Measurements from ENCODE around the gene PACSIN3.

PACSIN3 gene

GRCh38 chr11:47152126-47152952 is 33.9 kb downstream of the PACSIN3 start:
- no peak for DNase-seq

DNA sequence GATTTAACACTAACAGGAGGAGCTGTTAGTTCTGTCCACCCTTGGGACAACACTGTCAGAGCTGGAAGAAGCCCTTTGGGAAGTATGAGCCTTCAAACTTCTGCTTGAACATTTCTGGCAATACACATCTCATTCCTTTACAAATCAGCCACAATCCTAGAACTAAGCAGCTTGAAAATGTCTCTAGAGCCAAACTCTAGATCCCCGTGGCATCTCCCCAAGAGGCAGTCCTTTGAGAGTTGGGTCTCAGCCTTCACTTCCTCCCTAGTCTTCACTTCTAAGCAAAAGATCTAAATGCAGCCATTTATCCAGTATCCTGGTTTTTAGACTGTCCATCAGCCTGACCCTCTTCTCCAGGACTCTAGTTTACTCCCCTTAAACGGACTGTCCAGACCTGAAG is 36.5 kb downstream of the PACSIN3 start:
- no peak for DNase-seq

DNA sequence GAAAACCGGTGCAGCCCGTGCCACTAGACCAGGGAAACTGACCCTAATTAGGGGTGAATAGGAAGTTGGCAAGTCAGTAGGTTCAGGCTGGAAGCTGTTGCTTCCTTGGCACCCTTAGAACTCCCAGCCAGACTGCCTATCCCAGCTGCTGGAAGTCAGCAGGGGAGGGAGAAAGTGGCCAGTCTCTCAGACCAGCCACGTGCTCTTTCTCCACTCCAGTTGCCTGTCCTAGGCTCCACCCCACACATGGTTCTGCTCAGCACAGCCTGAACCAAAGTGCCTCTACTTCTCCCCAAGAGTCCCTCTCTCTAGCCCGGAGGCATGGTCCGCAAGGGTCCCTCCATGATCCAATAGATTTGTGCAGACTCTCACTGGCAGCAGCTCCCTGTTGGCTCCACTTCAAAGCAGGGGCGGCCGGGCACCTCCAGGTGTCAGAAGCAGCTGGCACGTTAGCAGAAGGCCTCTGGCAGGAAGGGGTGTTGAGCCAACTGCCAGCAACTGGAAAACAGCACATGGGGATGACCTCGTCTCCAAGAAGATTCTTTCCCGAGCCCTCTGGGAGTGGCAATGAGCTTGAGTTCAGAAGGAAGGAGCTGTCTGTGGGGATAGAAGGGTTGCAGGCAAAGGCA is 37.2 kb downstream of the PACSIN3 start:
- DNase-seq = no peak

DNA sequence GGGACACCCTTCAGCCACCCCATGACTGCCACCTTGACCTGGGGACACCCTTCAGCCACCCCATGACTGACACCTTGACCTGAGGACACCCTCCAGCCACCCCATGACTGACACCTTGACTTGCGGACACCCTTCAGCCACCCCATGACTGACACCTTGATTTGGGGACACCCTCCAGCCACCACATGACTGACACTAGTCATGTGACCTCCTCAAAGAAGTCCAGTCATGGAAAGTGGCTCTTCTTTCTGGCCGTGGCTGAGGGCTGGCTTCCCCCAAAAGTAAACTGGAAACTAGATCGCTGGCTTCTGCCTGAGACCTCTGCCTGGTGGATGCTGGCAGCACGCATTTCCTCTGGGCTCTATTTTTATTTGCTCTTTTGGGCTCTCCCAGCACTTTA is 38.0 kb downstream of the PACSIN3 start:
- DNase-seq = no peak

- DNase-seq = no peak
Measured at GRCh38 chr11:47147681-47148080, 38.6 kb downstream of the PACSIN3 start.

DNA sequence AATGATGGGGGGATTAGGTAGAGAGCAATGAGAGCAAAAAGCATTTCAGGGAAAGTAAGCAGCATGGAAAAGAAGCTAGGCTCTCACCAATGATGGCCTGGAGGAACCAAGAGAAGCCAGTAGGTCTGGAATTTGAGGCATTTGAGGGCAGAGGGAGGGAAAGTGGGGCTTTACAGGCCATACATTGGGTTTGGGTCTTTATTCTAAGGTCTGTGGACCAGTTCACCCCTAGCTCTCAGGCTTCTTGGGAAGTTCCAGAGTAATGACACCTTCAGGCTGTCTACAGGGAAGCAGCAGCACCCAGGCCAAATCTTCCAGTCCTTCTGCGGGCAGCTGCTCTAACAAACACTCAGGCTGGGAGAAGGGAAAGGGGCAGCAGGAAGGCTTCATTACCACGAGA is 39.0 kb downstream of the PACSIN3 start:
- no peak for DNase-seq

DNA sequence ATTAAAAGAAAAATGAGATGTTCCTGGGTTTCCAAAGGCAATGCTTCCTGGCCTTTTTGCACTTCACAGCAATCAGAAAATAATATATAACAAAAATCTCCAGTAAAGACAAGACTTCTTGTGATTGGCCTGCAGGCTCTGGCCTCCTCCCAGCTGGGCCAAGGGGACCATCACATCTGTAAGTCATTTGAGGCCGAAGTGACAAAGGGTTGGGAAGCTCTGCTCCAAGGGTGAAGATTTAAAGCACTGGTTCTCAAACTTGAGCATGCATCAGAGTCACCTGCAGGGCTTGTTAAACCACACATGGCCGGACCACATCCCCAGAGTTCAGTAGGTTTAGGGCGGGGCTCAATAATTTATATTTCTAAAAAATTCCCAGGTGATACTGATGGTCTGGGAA is 41.7 kb downstream of the PACSIN3 start:
- DNase-seq = no peak

DNA sequence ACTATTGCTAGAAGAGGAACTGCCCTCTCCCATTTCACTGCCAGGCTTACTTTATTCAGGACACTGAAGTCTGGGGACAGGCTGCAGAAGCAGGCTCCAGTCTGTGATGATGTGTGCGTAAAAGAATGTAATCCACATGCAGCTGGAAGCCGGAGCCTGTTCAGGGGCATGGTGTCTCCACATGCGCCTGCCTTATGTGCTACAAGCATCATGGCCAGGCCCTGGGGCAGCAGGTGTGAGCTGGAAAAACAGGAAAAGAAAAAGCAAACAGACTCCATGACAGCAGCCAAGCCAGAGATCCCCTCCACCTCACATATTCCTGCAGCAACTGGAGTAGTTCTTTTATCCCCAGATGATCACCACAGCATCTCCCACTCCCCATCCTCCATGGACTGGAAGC is 42.9 kb downstream of the PACSIN3 start:
- DNase-seq = no peak

DNA sequence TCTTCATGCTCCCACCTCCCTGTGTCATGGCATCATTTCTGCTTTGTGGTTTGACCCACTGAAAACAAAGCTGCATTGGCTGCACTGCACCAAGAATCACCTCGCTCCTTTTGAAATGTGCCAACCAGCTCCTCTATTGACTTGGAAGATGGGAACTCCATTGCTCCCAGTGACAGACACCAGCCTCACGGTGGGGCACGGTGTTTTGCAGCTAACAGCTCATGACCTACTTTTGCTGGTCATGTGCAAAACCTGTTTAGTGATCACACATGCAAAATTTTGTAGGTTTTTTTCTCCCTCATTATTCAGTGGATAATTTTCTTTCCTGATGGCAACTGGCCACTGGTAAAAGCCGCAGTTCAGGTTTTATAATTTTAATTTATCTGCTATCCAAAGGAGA is 46.4 kb downstream of the PACSIN3 start:
- DNase-seq = no peak

DNA sequence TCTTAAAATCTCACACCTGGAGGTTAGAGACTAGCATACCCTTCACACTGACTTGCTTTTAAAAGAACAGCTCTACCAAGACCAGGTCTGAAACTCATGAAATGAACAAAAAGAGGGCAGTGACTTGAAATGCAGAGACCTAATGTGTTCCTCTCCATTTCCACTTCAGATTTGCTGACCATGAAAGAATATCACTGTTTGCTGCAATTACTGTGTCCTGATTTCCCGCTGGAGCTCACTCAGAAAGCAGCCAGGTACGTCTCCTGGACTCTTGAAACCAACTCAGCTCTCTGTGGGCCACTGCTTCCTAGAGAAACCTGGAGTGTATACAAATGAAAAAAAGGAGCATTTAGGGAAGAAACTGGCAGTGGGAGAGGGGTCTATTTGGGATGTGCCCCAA is 48.8 kb downstream of the PACSIN3 start:
- DNase-seq = no peak

DNA sequence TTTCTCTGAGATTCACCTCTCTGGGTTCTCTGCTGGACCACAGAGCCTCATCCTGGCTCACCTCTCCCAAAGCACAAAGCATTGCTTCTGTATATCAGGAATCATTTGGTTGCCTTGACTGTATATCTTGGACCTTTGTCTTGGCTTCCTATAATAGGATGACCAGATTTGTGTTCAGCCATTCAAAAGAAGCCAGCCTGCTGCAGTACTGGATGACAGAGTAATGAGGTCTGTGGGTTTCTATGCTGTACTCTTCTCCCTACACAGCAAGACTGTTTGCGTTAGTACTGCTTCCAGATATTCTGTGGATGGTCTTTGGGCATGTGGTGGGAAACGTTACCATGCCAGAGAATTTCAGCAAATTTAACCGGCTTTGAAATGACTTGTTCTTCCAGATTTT is 49.3 kb downstream of the PACSIN3 start:
- no peak for DNase-seq

DNA sequence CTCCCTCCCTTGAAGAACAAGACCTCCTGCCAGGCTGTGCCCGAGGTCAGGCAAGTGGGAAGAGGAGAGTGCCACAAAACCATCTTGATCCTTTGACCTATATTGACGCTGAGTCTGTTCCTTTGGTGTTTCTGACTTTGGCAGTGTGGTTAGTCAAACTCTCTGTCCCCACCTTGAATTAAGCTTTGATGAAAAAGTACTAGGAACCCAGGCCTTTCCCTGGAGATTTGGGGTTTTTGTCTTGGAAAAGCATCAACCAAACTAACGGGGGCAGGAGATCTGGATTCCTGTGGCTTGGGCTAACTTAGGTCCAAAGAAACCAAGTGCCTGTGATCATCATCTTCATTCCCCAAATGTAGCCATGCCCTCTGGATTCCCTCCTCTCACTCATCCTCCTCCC is 49.9 kb downstream of the PACSIN3 start:
- no peak for DNase-seq

GRCh38 chr11:47132981-47133380 is 53.3 kb downstream of the PACSIN3 start:
- no peak for DNase-seq

- no peak for DNase-seq
Measured at GRCh38 chr11:47132490-47132889, 53.7 kb downstream of the PACSIN3 start.

DNA sequence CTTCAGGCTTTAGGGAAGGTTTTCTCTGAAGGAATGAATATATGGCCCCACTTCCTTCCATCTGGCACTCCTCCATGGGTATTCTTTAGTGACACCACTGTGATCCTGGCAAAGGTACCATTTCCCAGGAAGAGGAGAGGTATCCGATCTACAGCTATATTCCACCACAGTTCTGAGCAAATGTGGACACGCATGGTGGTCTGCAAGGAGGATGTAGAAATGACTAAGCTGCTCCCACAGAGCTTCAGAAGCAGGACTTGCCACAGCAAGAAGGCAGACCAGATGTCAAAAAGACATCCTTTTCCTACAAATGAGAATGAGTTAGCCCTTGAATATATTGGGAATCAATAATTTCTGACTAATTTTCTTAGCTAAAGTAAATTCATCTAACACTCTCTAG is 55.1 kb downstream of the PACSIN3 start:
- DNase-seq = no peak

DNA sequence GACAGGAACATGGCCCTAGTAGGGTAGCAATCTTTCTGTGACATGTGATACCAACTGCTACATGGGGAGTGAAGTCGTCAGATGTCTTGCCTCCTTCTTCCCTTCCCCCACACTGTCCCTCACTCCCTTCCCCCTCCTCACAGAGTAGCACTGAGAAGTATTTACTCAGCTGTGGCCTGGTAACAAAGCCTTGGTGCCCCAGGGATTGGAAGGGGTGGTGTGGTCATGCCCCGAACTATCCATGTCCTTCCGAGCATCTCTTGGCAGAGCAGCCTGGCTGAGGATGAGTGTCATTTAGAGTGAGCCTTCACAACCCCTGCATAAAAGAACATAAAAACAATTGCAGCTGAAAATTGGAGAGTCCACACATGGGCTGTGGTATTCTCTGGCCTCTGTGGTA is 55.7 kb downstream of the PACSIN3 start:
- no peak for DNase-seq
